ENCODE results near the gene S100A6.

The S100A6 gene

GRCh38 chr1:153569465-153569864 is 33.7 kb upstream of the S100A6 start:
- in situ Hi-C loops (cut with HindIII; ENCODE audit: low sequenced_read_pairs): no loop called here
- H3K4me3 ChIP-seq (ENCODE audit: low read depth, low read length): no peak overlapping the region
- no peak for DNase-seq (ENCODE audit: low read depth, low spot score)
- no peak for TF ChIP-seq CTCF (IDR thresholded peaks at IDR 0.05; ENCODE audit: low read depth, low read length)

- peak; percentile 99 for TF ChIP-seq CTCF (IDR thresholded peaks at IDR 0.05; ENCODE audit: low read depth, low read length)
- no peak overlapping the region for H3K4me3 ChIP-seq (ENCODE audit: low read depth, low read length)
- in situ Hi-C loops (cut with HindIII; ENCODE audit: low sequenced_read_pairs): no loop called here
- peak; percentile 88 for DNase-seq (ENCODE audit: low read depth, low spot score)
Observed at GRCh38 chr1:153568367-153569099, 32.7 kb upstream of the S100A6 start.

GRCh38 chr1:153567621-153568366 is 32.0 kb upstream of the S100A6 start:
- H3K4me3 ChIP-seq (ENCODE audit: low read depth, low read length): no peak overlapping the region
- peak; percentile 43 for DNase-seq (ENCODE audit: low read depth, low spot score)
- in situ Hi-C loops (cut with HindIII; ENCODE audit: low sequenced_read_pairs): no loop called here
- TF ChIP-seq CTCF (IDR thresholded peaks at IDR 0.05; ENCODE audit: low read depth, low read length): no peak

- no peak overlapping the region for H3K4me3 ChIP-seq (ENCODE audit: low read depth, low read length)
- no peak for TF ChIP-seq CTCF (IDR thresholded peaks at IDR 0.05; ENCODE audit: low read depth, low read length)
Observed at GRCh38 chr1:153566414-153567371, 30.9 kb upstream of the S100A6 start.

GRCh38 chr1:153565529-153566374 is 30.0 kb upstream of the S100A6 start, which contains the start of gene S100A2:
S100A2 (minus strand) TSS chr1:153565844; CDS start chr1:153563877, 1,967 bp downstream.
- H3K4me3 ChIP-seq (ENCODE audit: low read depth, low read length): no peak within 1 kb of the TSS
- DNase-seq (ENCODE audit: low read depth, low spot score): peak; percentile 92
- TF ChIP-seq CTCF (IDR thresholded peaks at IDR 0.05; ENCODE audit: low read depth, low read length): no peak
- in situ Hi-C loops (cut with HindIII; ENCODE audit: low sequenced_read_pairs): no loop called here

More at GRCh38 chr1:153566414-153567371, 30.9 kb upstream of the S100A6 start:
- in situ Hi-C loops (cut with HindIII; ENCODE audit: low sequenced_read_pairs): no loop called here
- DNase-seq (ENCODE audit: low read depth, low spot score): peak; percentile 98

All from astrocyte of the spinal cord (primary cell).